HCT116 (cell line): ENCODE data around the gene SYTL3. TPM values are rescaled to one million over a fixed set of nuclear protein-coding genes. Genes with fewer than 3 reads are reported as not detected.

Experiments used
- ATAC-seq: fragments of 200-7000 bp; cut with Tn5 transposase; 2 replicates; pipeline ENCODE4 v1.9.1; 2020; ENCODE audit warnings: mild to moderate bottlenecking, moderate library complexity
- BruUV-seq: library from RNA; stranded (reverse); fragments of 400-500 nt; replicated peaks from 2 replicates; lab custom pipeline; 2021; lab: Mats Ljungman, UMichigan
- CTCF ChIA-PET: fragments of 300-600 bp; sonication (Branson Sonifier 250); formaldehyde crosslinking; loops from one replicate; lab custom pipeline; 2021; ENCODE audit warnings: antibody characterized with exemption; lab: Charles Lee
- POLR2A ChIA-PET: fragments of 300-600, 350-600 bp; sonication (Branson Sonifier 250); formaldehyde crosslinking; loops from one replicate; lab custom pipeline; 2021; ENCODE audit warnings: antibody characterized with exemption; lab: Charles Lee
- RAD21 ChIA-PET, 2 experiments: fragments of 300-600 bp; sonication (Branson Sonifier 250); formaldehyde crosslinking; loops; one replicate each; lab custom pipeline; 2023; ENCODE audit warnings: low total read pairs in 2 of 2; ENCODE audit not compliant: uncharacterized antibody in 2 of 2, unreplicated experiment in 2 of 2, low non-redundant PET in 1 of 2; lab: Charles Lee
- DNase-seq: peaks from one replicate; pipeline ENCODE4 v3.0.0-alpha.2; 2010; ENCODE audit warnings: low read depth, low spot score
- H2AFZ ChIP-seq: fragments of 200-600 bp; shearing (Covaris generic), sonication (generic); 2 replicates; pipeline ENCODE4 v1.6.1; 2017; ENCODE audit warnings: low read depth, mixed run types, mixed read lengths, antibody characterized with exemption, low read length; ENCODE audit not compliant: poor library complexity, severe bottlenecking
- H3K27ac ChIP-seq: 2 replicates; pipeline ENCODE4 v1.5.1; 2012; ENCODE audit warnings: low read depth, low read length
- H3K27me3 ChIP-seq: fragments of 200-600 bp; sonication (generic); 2 replicates; pipeline ENCODE4 v1.6.1; 2016; ENCODE audit warnings: mixed run types, low read length, mixed read lengths; ENCODE audit not compliant: insufficient read depth
- H3K36me3 ChIP-seq, 2 experiments: fragments of 200-500 bp in 1 of 2; fragments of 200-600 bp in 1 of 2; sonication (Bioruptor generic) in 1 of 2; sonication (generic) in 1 of 2; 2 replicates each; pipeline versions ENCODE4 v1.5.1 to v1.6.1; 2014 to 2016; ENCODE audit warnings: low read length in 2 of 2, inconsistent platforms in 1 of 2, mixed read lengths in 1 of 2, mixed run types in 1 of 2; ENCODE audit not compliant: insufficient read depth in 2 of 2, control insufficient read depth in 1 of 2
- H3K4me1 ChIP-seq, 2 experiments: fragments of 200-600 bp in 1 of 2; sonication (generic) in 1 of 2; 2 replicates each; pipeline versions ENCODE4 v1.5.1 to v1.6.1; 2012 to 2017; ENCODE audit warnings: low read length in 2 of 2, inconsistent platforms in 1 of 2, mild to moderate bottlenecking in 1 of 2, mixed read lengths in 1 of 2, mixed run types in 1 of 2, moderate library complexity in 1 of 2; ENCODE audit not compliant: insufficient read depth in 2 of 2, control insufficient read depth in 1 of 2
- H3K4me2 ChIP-seq: fragments of 200-600 bp; sonication (generic); 2 replicates; pipeline ENCODE4 v1.6.1; 2017; ENCODE audit warnings: mixed run types, low read length, mixed read lengths
- H3K4me3 ChIP-seq, 2 experiments: fragments of 200-600 bp in 1 of 2; sonication (generic) in 1 of 2; replicated peaks in 1 of 2; 2 replicates each; pipeline ENCODE4 v1.5.1; 2011 to 2016; ENCODE audit warnings: low read length in 2 of 2, control low read depth in 1 of 2, low read depth in 1 of 2, mild to moderate bottlenecking in 1 of 2, mixed read lengths in 1 of 2, mixed run types in 1 of 2
- H3K79me2 ChIP-seq: fragments of 200-600 bp; sonication (generic); 2 replicates; pipeline ENCODE4 v1.6.1; 2017; ENCODE audit warnings: mild to moderate bottlenecking, mixed run types, low read length, moderate library complexity, mixed read lengths; ENCODE audit not compliant: insufficient read depth
- H3K9ac ChIP-seq: fragments of 200-600 bp; sonication (generic); 2 replicates; pipeline ENCODE4 v1.6.1; 2016; ENCODE audit warnings: low read length, mixed read lengths
- H3K9me2 ChIP-seq: fragments of 200-600 bp; sonication (generic), shearing (Covaris generic); 2 replicates; pipeline ENCODE4 v1.6.1; 2017; ENCODE audit warnings: mixed run types, mild to moderate bottlenecking, moderate library complexity; ENCODE audit not compliant: insufficient read depth
- H3K9me3 ChIP-seq, 2 experiments: fragments of 200-500 bp in 1 of 2; fragments of 200-600 bp in 1 of 2; sonication (Bioruptor generic) in 1 of 2; sonication (generic) in 1 of 2; 2 replicates each; pipeline ENCODE4 v1.6.1; 2014 to 2017; ENCODE audit warnings: low read length in 2 of 2, mixed read lengths in 2 of 2, inconsistent platforms in 1 of 2, low read depth in 1 of 2, mild to moderate bottlenecking in 1 of 2, mixed run types in 1 of 2, moderate library complexity in 1 of 2; ENCODE audit not compliant: control insufficient read depth in 1 of 2, insufficient read depth in 1 of 2
- H4K20me1 ChIP-seq: fragments of 200-600 bp; sonication (generic), shearing (Covaris generic); 2 replicates; pipeline ENCODE4 v1.6.1; 2017; ENCODE audit warnings: mixed run types, mild to moderate bottlenecking, moderate library complexity; ENCODE audit not compliant: insufficient read depth
- ATF3 ChIP-seq: IDR thresholded peaks from 2 replicates; pipeline ENCODE4 v1.6.1; 2012
- CEBPB ChIP-seq: IDR thresholded peaks from 2 replicates; pipeline ENCODE4 v1.6.1; 2012; ENCODE audit warnings: low read depth
- EGR1 ChIP-seq: IDR thresholded peaks from 2 replicates; pipeline ENCODE4 v1.6.1; 2012; ENCODE audit warnings: low read depth
- EZH2 ChIP-seq: fragments of 200-600 bp; sonication (generic); IDR thresholded peaks from 2 replicates; pipeline ENCODE4 v1.6.1; 2017; ENCODE audit warnings: antibody characterized with exemption, mixed run types
- EZH2phosphoT487 ChIP-seq: fragments of 200-600 bp; IDR thresholded peaks from 2 replicates; pipeline ENCODE4 v1.6.1; 2018; ENCODE audit warnings: antibody characterized with exemption, borderline replicate concordance
- POLR2A ChIP-seq: IDR thresholded peaks from 2 replicates; pipeline ENCODE4 v1.7.0; 2011; ENCODE audit warnings: borderline replicate concordance; ENCODE audit not compliant: insufficient read depth, insufficient read length; ENCODE audit errors: extremely low read depth
- POLR2AphosphoS5 ChIP-seq: IDR thresholded peaks from 2 replicates; pipeline ENCODE4 v1.6.1; 2011; ENCODE audit warnings: mild to moderate bottlenecking, low read depth, low read length, moderate library complexity
- RAD21 ChIP-seq: IDR thresholded peaks from 2 replicates; pipeline ENCODE4 v1.6.1; 2012; ENCODE audit warnings: low read depth, mild to moderate bottlenecking
- REST ChIP-seq: IDR thresholded peaks from 2 replicates; pipeline ENCODE4 v1.6.1; 2012; ENCODE audit warnings: low read depth
- SP1 ChIP-seq: IDR thresholded peaks from 2 replicates; pipeline ENCODE4 v1.6.1; 2012; ENCODE audit warnings: low read depth
- SRF ChIP-seq: IDR thresholded peaks from 2 replicates; pipeline ENCODE4 v1.6.1; 2012; ENCODE audit warnings: low read depth
- TCF7L2 ChIP-seq: IDR thresholded peaks from 2 replicates; pipeline ENCODE4 v1.7.0; 2011; ENCODE audit warnings: borderline replicate concordance, inconsistent platforms; ENCODE audit not compliant: insufficient read depth, insufficient read length; ENCODE audit errors: extremely low read depth
- YY1 ChIP-seq: IDR thresholded peaks from 2 replicates; pipeline ENCODE4 v1.6.1; 2011; ENCODE audit warnings: low read length, low read depth, moderate library complexity, mild to moderate bottlenecking; ENCODE audit not compliant: insufficient replicate concordance; ENCODE audit errors: extremely low read depth
- ZFX ChIP-seq: fragments of 450-650 bp; IDR thresholded peaks from 2 replicates; pipeline ENCODE4 v1.6.1; 2017
- ZNF274 ChIP-seq: fragments of 200-500 bp; sonication (Bioruptor generic); IDR thresholded peaks from 2 replicates; pipeline ENCODE4 v1.6.1; 2014; ENCODE audit warnings: mild to moderate bottlenecking, low read depth, low read length, inconsistent platforms
- intact Hi-C: fragments of 100-400 bp; cut with micrococcal nuclease; formaldehyde crosslinking; loops from 2 replicates; pipeline ENCODE4 v1.10.0; 2022
- total RNA-seq: library from RNA; stranded (reverse); gene quantifications from one replicate; pipeline ENCODE4 v1.2.1, GENCODE V29; 2021; ENCODE audit not compliant: unreplicated experiment

The SYTL3 gene
- total RNA-seq, 1 experiment from 2014 or later, result 55.3 TPM

GRCh38 chr6:158636778-158637177 lies 13.1 kb upstream of the SYTL3 start:
- no TSS peak for BruUV-seq
- Histone ChIP-seq H3K4me3 (no peak overlapping the region), H3K9ac (no peak overlapping the region), H2AFZ (no peak overlapping the region), H3K4me1 (peaks cover 15 to 28% of the 10 kb centered on the region in 2 experiments), H3K4me2 (no peak overlapping the region), H3K27me3 (no peaks in the 10 kb centered on the region), H3K9me2 (no peaks in the 10 kb centered on the region), H3K27ac (no peak overlapping the region), H4K20me1 (no peaks in the 10 kb centered on the region), H3K9me3 (no peaks in the 10 kb centered on the region), H3K36me3 (peaks cover 4 to 29% of the 10 kb centered on the region in 2 experiments), H3K79me2 (peaks cover 63% of the 10 kb centered on the region)
- intact Hi-C loops, result no loop called here
- ATAC-seq, result no peak
- no peak for DNase-seq
- RAD21 ChIA-PET, result no interaction called here
- POLR2A ChIA-PET, result no interaction called here
- CTCF ChIA-PET, result no interaction called here
- TF ChIP-seq POLR2AphosphoS5, result 0 out of 2 replicates have a peak, but pooled peaks have one; percentile 8
- no peak for TF ChIP-seq TCF7L2

- CTCF ChIA-PET, result interaction anchor here (0.8 to 1.1 kb wide), 2 partner anchors 53 to 417 kb away, joined by 3 read pairs; no protein-coding TSS in a partner anchor
- Histone ChIP-seq H3K79me2 (peaks cover 79% of the 10 kb centered on the region), H3K9me3 (no peaks in the 10 kb centered on the region), H3K36me3 (peaks cover 4 to 29% of the 10 kb centered on the region in 2 experiments), H3K4me3 (no peak overlapping the region), H4K20me1 (no peaks in the 10 kb centered on the region), H3K27me3 (no peaks in the 10 kb centered on the region), H2AFZ (no peak overlapping the region), H3K9ac (no peak overlapping the region), H3K4me2 (no peak overlapping the region), H3K4me1 (peaks cover 26 to 31% of the 10 kb centered on the region in 2 experiments), H3K9me2 (no peaks in the 10 kb centered on the region), H3K27ac (no peak overlapping the region)
- intact Hi-C loops, result no loop called here
- RAD21 ChIA-PET, result no interaction called here
- ATAC-seq, result no peak
- BruUV-seq, result no TSS peak
- POLR2A ChIA-PET, result no interaction called here
- DNase-seq, result no peak
- TF ChIP-seq ZNF274 (no peak), CEBPB (no peak), SP1 (no peak), EZH2 (no peak), RAD21 (no peak), REST (no peak), YY1 (no peak), POLR2A (no peak), EGR1 (no peak), EZH2phosphoT487 (no peak), SRF (no peak), ZFX (no peak), ATF3 (no peak)
Measured at GRCh38 chr6:158638324-158638854, 11.5 kb upstream of the SYTL3 start.
